GM23338 (cell line): Measurements from ENCODE around the gene CDK5R1. TPM values are rescaled to one million over a fixed set of nuclear protein-coding genes. Genes with fewer than 3 reads are reported as not detected.

Experiments used
- ATAC-seq: fragments of 200-7000 bp; cut with Tn5 transposase; 3 replicates; pipeline ENCODE4 v1.9.1; 2020
- DNase-seq: peaks from one replicate; pipeline ENCODE4 v3.0.0-alpha.2; 2015; ENCODE audit warnings: low spot score
- H2AFZ ChIP-seq: fragments of 200-600 bp; sonication (generic); 2 replicates; pipeline ENCODE4 v1.8.0; 2016; ENCODE audit warnings: antibody characterized with exemption, mild to moderate bottlenecking, moderate library complexity
- H3F3A ChIP-seq: fragments of 200-600 bp; sonication (generic); replicated peaks from 2 replicates; pipeline ENCODE4 v1.8.0; 2017; ENCODE audit warnings: antibody characterized with exemption, mixed run types, low read depth
- H3K27ac ChIP-seq: fragments of 200-600 bp; sonication (generic); 2 replicates; pipeline ENCODE4 v1.6.1; 2016; ENCODE audit warnings: low read depth
- H3K27me3 ChIP-seq: fragments of 200-600 bp; sonication (generic); 2 replicates; pipeline ENCODE4 v1.8.0; 2016; ENCODE audit warnings: mild to moderate bottlenecking, mixed run types, moderate library complexity; ENCODE audit not compliant: insufficient read depth
- H3K36me3 ChIP-seq: fragments of 200-600 bp; sonication (generic); 2 replicates; pipeline ENCODE4 v1.8.0; 2016; ENCODE audit warnings: mild to moderate bottlenecking; ENCODE audit not compliant: insufficient read depth
- H3K4me1 ChIP-seq: fragments of 200-600 bp; sonication (generic); 2 replicates; pipeline ENCODE4 v1.8.0; 2016; ENCODE audit warnings: mild to moderate bottlenecking, moderate library complexity; ENCODE audit not compliant: insufficient read depth
- H3K4me2 ChIP-seq: fragments of 200-600 bp; sonication (generic); 2 replicates; pipeline ENCODE4 v1.7.1; 2017; ENCODE audit warnings: mixed run types
- H3K4me3 ChIP-seq: fragments of 200-600 bp; sonication (generic); 2 replicates; pipeline ENCODE4 v1.6.1; 2016; ENCODE audit warnings: mixed run types
- H3K79me2 ChIP-seq: fragments of 200-600 bp; sonication (generic); replicated peaks from 2 replicates; pipeline ENCODE4 v1.8.0; 2017; ENCODE audit warnings: mild to moderate bottlenecking; ENCODE audit not compliant: insufficient read depth
- H3K9me2 ChIP-seq: fragments of 200-600 bp; sonication (generic); 2 replicates; pipeline ENCODE4 v1.8.0; 2017; ENCODE audit not compliant: insufficient read depth
- H4K20me1 ChIP-seq: fragments of 200-600 bp; sonication (generic); replicated peaks from 2 replicates; pipeline ENCODE4 v1.8.0; 2017; ENCODE audit warnings: mild to moderate bottlenecking; ENCODE audit not compliant: insufficient read depth
- H3K27ac Mint-ChIP-seq: 2 replicates; pipeline ENCODE4 v1.8.0; 2020; ENCODE audit warnings: inconsistent platforms, mild to moderate bottlenecking, moderate library complexity, mixed read lengths
- H3K27me3 Mint-ChIP-seq: 3 replicates; pipeline ENCODE4 v1.8.0; 2022; ENCODE audit warnings: low read depth, mild to moderate bottlenecking, moderate library complexity, mixed read lengths, inconsistent platforms; ENCODE audit not compliant: insufficient read depth, poor library complexity
- H3K36me3 Mint-ChIP-seq: 3 replicates; pipeline ENCODE4 v1.8.0; 2021; ENCODE audit warnings: low read depth, mild to moderate bottlenecking, inconsistent platforms, moderate library complexity, mixed read lengths
- H3K4me1 Mint-ChIP-seq: 3 replicates; pipeline ENCODE4 v1.8.0; 2020; ENCODE audit warnings: mild to moderate bottlenecking, inconsistent platforms, mixed read lengths
- H3K4me3 Mint-ChIP-seq: 3 replicates; pipeline ENCODE4 v1.8.0; 2021; ENCODE audit warnings: moderate library complexity, mild to moderate bottlenecking, inconsistent platforms, mixed read lengths
- H3K9me3 Mint-ChIP-seq: 3 replicates; pipeline ENCODE4 v1.8.0; 2020; ENCODE audit warnings: moderate library complexity, mild to moderate bottlenecking, inconsistent platforms, mixed read lengths
- CREB1 ChIP-seq: fragments of 250-450 bp; sonication (Bioruptor Pico); IDR thresholded peaks from 2 replicates; pipeline ENCODE4 v1.5.0; 2020; ENCODE audit warnings: low read depth, mild to moderate bottlenecking, moderate library complexity
- EZH2 ChIP-seq: fragments of 200-600 bp; sonication (generic); IDR thresholded peaks from one replicate; pipeline ENCODE4 v1.8.0; 2017; ENCODE audit warnings: antibody characterized with exemption, mild to moderate bottlenecking, low read depth; ENCODE audit not compliant: unreplicated experiment
- EZH2phosphoT487 ChIP-seq: fragments of 200-600 bp; sonication (generic); IDR thresholded peaks from one replicate; pipeline ENCODE4 v1.8.1; 2018; ENCODE audit warnings: antibody characterized with exemption; ENCODE audit not compliant: unreplicated experiment
- JUNB ChIP-seq: IDR thresholded peaks from one replicate; pipeline ENCODE4 v1.6.1; 2016; ENCODE audit warnings: antibody characterized with exemption; ENCODE audit not compliant: unreplicated experiment
- NANOG ChIP-seq: IDR thresholded peaks from 2 replicates; pipeline ENCODE4 v1.6.1; 2016; ENCODE audit warnings: antibody characterized with exemption, borderline replicate concordance
- POLR2AphosphoS5 ChIP-seq: IDR thresholded peaks from 2 replicates; pipeline ENCODE4 v1.6.1; 2016; ENCODE audit warnings: antibody characterized with exemption, low read depth
- STAT1 ChIP-seq: IDR thresholded peaks from one replicate; pipeline ENCODE4 v1.6.1; 2016; ENCODE audit warnings: antibody characterized with exemption; ENCODE audit not compliant: unreplicated experiment
- ZNF114 ChIP-seq: fragments of 250-450 bp; sonication (Bioruptor Pico); IDR thresholded peaks from 2 replicates; pipeline ENCODE4 v1.5.0; 2020; ENCODE audit warnings: mild to moderate bottlenecking, moderate library complexity
- ZNF331 ChIP-seq: fragments of 250-450 bp; sonication (Bioruptor Pico); IDR thresholded peaks from 2 replicates; pipeline ENCODE4 v1.5.0; 2020; ENCODE audit warnings: low read depth, mild to moderate bottlenecking, moderate library complexity
- polyA plus RNA-seq: library from polyadenylated mRNA; unstranded; fragments of >200 nt; fragmentation: Nextera tagmentation; extraction: Ambion mirVana; gene quantifications from 2 replicates; pipeline ENCODE4 v1.2.1, GENCODE V29; 2016
- total RNA-seq: library from RNA; depleted of rRNA; stranded (reverse); fragments of >200 nt; shearing (Covaris generic); gene quantifications from 2 replicates; pipeline ENCODE4 v1.2.3, GENCODE V29; 2014
- TF ChIP-seq, protein P1 (sequence below): IDR thresholded peaks from 2 replicates; pipeline ENCODE4 v1.6.1; 2016; ENCODE audit warnings: antibody characterized with exemption
- TF ChIP-seq, protein P2 (sequence below): IDR thresholded peaks from one replicate; pipeline ENCODE4 v1.6.1; 2018; ENCODE audit warnings: antibody characterized with exemption; ENCODE audit not compliant: unreplicated experiment
- TF ChIP-seq, protein P3 (sequence below), 2 experiments: fragments of 200-600 bp in 1 of 2; sonication (generic) in 1 of 2; conservative IDR thresholded peaks; 2 replicates each; pipeline versions ENCODE4 v1.5.1 to v1.6.1; 2016 to 2017; ENCODE audit warnings: antibody characterized with exemption in 2 of 2, low read depth in 2 of 2, mild to moderate bottlenecking in 2 of 2, moderate library complexity in 1 of 2

CDK5R1 gene
- total and polyA plus RNA-seq, 2 experiments from 2014 or later, result 4.0 to 11.6 TPM

DNA sequence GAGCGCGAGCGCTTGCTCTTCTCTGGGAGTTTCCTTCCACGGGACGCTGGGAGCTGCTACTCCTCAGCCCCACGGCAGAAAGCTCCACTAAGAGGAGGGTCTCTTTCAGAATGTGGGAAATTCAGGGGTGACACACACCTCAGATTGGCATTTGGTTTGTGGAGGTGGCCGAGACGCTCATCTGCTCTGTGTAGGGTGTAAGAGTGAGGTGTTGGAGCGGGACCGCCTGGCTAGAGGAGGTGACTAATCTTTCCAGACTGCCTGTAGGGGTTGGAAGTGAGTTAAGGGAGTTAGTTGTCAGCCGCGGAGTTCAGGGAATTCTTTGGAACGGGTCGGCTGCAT is 41.7 kb upstream of the CDK5R1 start:
- peak overlapping the region; percentile 91 for H3K4me3 Mint-ChIP-seq
- peaks cover 45% of the 10 kb centered on the region for H3K36me3 Mint-ChIP-seq
- DNase-seq (peak; percentile 55), ATAC-seq (peak; percentile 45)
- H3K27me3 Mint-ChIP-seq, result peaks cover 14% of the 10 kb centered on the region
- peaks cover 9% of the 10 kb centered on the region for H3K9me3 Mint-ChIP-seq
- H3K4me1 Mint-ChIP-seq, result peaks cover 16% of the 10 kb centered on the region
- Histone ChIP-seq H3K9me2 (no peaks in the 10 kb centered on the region), H3K79me2 (peaks cover 57% of the 10 kb centered on the region), H3K4me1 (peaks cover 12% of the 10 kb centered on the region), H3K4me2 (peak overlapping the region; percentile 100), H3K36me3 (peaks cover 32% of the 10 kb centered on the region), H3K4me3 (peak overlapping the region; percentile 100), H3K27ac (peak overlapping the region; percentile 79), H3K27me3 (peaks cover 8% of the 10 kb centered on the region), H4K20me1 (peaks cover 38% of the 10 kb centered on the region), H2AFZ (peak overlapping the region; percentile 92), H3F3A (no peaks in the 10 kb centered on the region)
- H3K27ac Mint-ChIP-seq, result peak overlapping the region; percentile 91
- no peak for TF ChIP-seq EZH2phosphoT487
- no peak for TF ChIP-seq ZNF331 (CRISPR knock-in tag)
- TF ChIP-seq, protein P1, sequence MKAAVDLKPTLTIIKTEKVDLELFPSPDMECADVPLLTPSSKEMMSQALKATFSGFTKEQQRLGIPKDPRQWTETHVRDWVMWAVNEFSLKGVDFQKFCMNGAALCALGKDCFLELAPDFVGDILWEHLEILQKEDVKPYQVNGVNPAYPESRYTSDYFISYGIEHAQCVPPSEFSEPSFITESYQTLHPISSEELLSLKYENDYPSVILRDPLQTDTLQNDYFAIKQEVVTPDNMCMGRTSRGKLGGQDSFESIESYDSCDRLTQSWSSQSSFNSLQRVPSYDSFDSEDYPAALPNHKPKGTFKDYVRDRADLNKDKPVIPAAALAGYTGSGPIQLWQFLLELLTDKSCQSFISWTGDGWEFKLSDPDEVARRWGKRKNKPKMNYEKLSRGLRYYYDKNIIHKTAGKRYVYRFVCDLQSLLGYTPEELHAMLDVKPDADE, result no peak
- TF ChIP-seq POLR2AphosphoS5, result no peak
- TF ChIP-seq NANOG, result no peak
- TF ChIP-seq CREB1 (CRISPR knock-in tag), result no peak
- TF ChIP-seq, protein P2, sequence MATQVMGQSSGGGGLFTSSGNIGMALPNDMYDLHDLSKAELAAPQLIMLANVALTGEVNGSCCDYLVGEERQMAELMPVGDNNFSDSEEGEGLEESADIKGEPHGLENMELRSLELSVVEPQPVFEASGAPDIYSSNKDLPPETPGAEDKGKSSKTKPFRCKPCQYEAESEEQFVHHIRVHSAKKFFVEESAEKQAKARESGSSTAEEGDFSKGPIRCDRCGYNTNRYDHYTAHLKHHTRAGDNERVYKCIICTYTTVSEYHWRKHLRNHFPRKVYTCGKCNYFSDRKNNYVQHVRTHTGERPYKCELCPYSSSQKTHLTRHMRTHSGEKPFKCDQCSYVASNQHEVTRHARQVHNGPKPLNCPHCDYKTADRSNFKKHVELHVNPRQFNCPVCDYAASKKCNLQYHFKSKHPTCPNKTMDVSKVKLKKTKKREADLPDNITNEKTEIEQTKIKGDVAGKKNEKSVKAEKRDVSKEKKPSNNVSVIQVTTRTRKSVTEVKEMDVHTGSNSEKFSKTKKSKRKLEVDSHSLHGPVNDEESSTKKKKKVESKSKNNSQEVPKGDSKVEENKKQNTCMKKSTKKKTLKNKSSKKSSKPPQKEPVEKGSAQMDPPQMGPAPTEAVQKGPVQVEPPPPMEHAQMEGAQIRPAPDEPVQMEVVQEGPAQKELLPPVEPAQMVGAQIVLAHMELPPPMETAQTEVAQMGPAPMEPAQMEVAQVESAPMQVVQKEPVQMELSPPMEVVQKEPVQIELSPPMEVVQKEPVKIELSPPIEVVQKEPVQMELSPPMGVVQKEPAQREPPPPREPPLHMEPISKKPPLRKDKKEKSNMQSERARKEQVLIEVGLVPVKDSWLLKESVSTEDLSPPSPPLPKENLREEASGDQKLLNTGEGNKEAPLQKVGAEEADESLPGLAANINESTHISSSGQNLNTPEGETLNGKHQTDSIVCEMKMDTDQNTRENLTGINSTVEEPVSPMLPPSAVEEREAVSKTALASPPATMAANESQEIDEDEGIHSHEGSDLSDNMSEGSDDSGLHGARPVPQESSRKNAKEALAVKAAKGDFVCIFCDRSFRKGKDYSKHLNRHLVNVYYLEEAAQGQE, result no peak
- TF ChIP-seq STAT1, result no peak
- no peak for TF ChIP-seq JUNB
- TF ChIP-seq, protein P3, sequence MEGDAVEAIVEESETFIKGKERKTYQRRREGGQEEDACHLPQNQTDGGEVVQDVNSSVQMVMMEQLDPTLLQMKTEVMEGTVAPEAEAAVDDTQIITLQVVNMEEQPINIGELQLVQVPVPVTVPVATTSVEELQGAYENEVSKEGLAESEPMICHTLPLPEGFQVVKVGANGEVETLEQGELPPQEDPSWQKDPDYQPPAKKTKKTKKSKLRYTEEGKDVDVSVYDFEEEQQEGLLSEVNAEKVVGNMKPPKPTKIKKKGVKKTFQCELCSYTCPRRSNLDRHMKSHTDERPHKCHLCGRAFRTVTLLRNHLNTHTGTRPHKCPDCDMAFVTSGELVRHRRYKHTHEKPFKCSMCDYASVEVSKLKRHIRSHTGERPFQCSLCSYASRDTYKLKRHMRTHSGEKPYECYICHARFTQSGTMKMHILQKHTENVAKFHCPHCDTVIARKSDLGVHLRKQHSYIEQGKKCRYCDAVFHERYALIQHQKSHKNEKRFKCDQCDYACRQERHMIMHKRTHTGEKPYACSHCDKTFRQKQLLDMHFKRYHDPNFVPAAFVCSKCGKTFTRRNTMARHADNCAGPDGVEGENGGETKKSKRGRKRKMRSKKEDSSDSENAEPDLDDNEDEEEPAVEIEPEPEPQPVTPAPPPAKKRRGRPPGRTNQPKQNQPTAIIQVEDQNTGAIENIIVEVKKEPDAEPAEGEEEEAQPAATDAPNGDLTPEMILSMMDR (conservative IDR thresholded peaks at IDR 0.05; ENCODE audit: low read depth in 2 of 2), result no peak
- no peak for TF ChIP-seq EZH2
- no peak for TF ChIP-seq ZNF114
